ENCODE results near the gene MPZL2.

MPZL2 gene

DNA sequence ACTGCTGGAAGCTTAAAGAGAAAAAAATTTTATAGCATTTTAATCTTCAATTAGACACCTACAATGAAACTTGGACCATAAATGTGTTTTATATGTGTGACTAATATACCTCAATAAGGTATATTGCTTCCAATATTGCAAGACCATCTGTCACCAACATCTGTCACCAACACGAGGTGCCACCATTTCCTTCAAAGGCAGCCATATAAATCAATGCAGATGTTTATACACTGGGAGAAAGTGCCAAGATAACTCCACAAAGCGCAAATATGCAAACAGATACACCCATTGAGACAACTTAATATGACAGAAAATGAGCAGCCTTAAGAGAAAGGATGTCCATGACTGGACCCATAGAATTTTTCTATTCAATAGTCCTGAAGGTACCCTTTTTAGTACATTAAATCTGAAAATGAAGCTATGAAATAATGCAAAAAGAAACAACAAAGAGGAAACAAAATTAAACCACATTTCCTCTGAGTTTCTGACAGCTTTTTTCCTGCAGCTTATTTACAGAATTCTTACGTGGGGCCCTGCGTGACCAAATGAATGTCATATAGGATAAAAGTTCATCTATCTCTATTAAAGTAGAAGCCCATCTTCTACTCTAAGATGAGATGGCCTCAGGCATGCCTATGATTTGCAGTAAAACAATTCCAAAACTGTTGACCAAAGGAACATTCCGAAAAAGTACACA, 24.4 kb downstream of the MPZL2 start:
- peak overlapping the region; percentile 91 for H3K27ac Mint-ChIP-seq
- peak overlapping the region; percentile 69 for H3K4me3 Mint-ChIP-seq
- peaks cover 3% of the 10 kb centered on the region for H3K36me3 Mint-ChIP-seq
- ATAC-seq (no peak), DNase-seq (ENCODE audit: low spot score in 2 of 2) (no peak)
- H3K4me1 Mint-ChIP-seq, result peaks cover 63% of the 10 kb centered on the region
- H3K9me3 Mint-ChIP-seq, result no peaks in the 10 kb centered on the region

DNA sequence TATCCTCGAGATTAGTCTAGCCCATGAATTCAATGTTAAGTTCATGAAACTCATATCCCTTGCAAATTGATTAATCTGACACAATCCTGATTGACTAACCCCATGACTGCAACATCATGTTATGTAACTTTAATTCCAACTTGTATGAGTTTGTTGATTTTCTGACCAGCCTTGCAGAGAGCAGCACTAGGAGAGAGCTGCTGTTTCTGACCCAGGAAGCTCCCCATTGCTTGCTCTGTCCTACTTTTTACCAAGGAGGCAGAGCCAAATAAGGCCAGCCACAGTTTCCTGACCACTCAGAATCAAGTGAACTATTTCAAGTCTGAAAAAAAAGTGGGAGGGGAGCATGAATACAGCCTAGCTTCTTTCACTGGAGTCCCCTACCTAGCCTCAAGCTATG, 25.2 kb downstream of the MPZL2 start:
- no peaks in the 10 kb centered on the region for H3K9me3 Mint-ChIP-seq
- H3K4me1 Mint-ChIP-seq, result peaks cover 56% of the 10 kb centered on the region
- ATAC-seq, result peak; percentile 39
- no peak for DNase-seq (ENCODE audit: low spot score in 2 of 2)
- peak overlapping the region; percentile 69 for H3K4me3 Mint-ChIP-seq
- H3K27ac Mint-ChIP-seq, result peak overlapping the region; percentile 91
- no peaks in the 10 kb centered on the region for H3K36me3 Mint-ChIP-seq

DNA sequence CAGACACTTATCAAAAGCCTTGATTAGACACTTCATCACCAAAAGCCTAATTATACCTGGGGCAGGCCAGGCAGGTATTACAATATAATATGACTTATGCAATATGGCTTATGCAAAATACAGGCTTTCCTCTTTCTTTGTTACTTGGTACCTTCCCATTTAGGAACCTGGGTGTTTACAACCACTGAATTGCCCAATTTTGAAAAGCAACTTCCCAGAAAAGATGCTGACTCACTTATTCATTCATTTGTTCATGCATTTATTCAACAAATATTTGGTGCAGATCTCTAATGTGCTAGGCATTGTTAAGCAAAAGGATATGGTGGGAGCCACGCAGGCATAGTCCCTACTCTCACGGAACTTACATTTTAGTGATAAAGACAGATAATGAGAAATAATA, 25.7 kb downstream of the MPZL2 start:
- peak overlapping the region; percentile 91 for H3K27ac Mint-ChIP-seq
- no peak for DNase-seq (ENCODE audit: low spot score in 2 of 2)
- H3K9me3 Mint-ChIP-seq, result no peaks in the 10 kb centered on the region
- no peaks in the 10 kb centered on the region for H3K36me3 Mint-ChIP-seq
- ATAC-seq, result no peak
- H3K4me3 Mint-ChIP-seq, result peak overlapping the region; percentile 69
- H3K4me1 Mint-ChIP-seq, result peaks cover 50% of the 10 kb centered on the region

GRCh38 chr11:118236170-118236569, 27.9 kb downstream of the MPZL2 start:
- Mint-ChIP-seq H3K36me3 (no peaks in the 10 kb centered on the region), H3K9me3 (no peaks in the 10 kb centered on the region), H3K4me3 (peak overlapping the region; percentile 69), H3K27ac (peak overlapping the region; percentile 62), H3K4me1 (peaks cover 28% of the 10 kb centered on the region)
- DNase-seq (ENCODE audit: low spot score in 2 of 2) (no peak), ATAC-seq (no peak)

GRCh38 chr11:118234833-118235232, 29.3 kb downstream of the MPZL2 start:
- Mint-ChIP-seq H3K36me3 (no peaks in the 10 kb centered on the region), H3K4me3 (peak overlapping the region; percentile 69), H3K9me3 (no peaks in the 10 kb centered on the region), H3K27ac (peak overlapping the region; percentile 66), H3K4me1 (peaks cover 25% of the 10 kb centered on the region)
- no peak for ATAC-seq
- no peak for DNase-seq (ENCODE audit: low spot score in 2 of 2)

DNA sequence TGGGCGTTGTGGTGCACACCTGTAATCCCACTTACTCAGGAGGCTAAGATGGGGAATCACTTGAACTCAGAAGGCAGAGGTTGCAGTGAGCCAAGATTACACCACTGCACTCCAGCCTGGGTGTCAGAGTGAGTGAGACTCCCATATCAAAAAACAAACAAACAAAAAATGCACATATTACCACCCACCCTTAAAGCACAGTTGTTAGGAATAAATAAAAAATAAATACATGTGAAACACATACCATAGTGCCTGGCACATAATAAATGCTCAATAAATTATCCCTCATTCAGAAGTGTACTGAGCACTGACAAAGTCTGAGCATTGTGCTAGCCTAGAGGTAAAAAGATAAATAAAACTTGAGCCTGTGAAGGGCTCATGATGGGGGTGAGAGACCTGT, 30.2 kb downstream of the MPZL2 start:
- no peak overlapping the region for H3K27ac Mint-ChIP-seq
- H3K4me1 Mint-ChIP-seq, result peaks cover 32% of the 10 kb centered on the region
- H3K9me3 Mint-ChIP-seq, result no peaks in the 10 kb centered on the region
- no peak for ATAC-seq
- H3K4me3 Mint-ChIP-seq, result no peak overlapping the region
- H3K36me3 Mint-ChIP-seq, result no peaks in the 10 kb centered on the region
- no peak for DNase-seq (ENCODE audit: low spot score in 2 of 2)

- ATAC-seq, result no peak
- DNase-seq (ENCODE audit: low spot score in 2 of 2), result no peak
- Mint-ChIP-seq H3K4me3 (no peak overlapping the region), H3K36me3 (no peaks in the 10 kb centered on the region), H3K4me1 (peaks cover 32% of the 10 kb centered on the region), H3K9me3 (no peaks in the 10 kb centered on the region), H3K27ac (no peak overlapping the region)
Measured at GRCh38 chr11:118233377-118233776, 30.7 kb downstream of the MPZL2 start.

DNA sequence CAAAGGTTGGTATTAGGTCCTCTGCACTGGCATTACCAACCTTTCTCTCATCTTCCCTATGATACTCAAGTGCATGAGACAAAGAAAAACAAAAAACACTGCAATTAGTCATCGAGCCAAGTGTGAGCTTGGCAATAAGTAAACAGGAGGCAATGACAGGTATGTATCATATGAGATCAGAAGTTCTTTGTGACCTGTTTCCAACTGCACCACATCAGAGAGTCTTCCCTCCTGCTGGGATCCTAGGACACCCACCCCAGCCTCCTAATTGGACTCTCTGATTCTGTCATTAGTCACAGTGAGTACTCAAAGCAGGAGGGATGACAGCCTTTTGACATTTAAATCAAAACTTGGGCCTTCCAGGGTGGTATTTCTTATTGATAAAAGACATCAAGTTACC, 31.4 kb downstream of the MPZL2 start:
- ATAC-seq, result peak; percentile 88
- DNase-seq (ENCODE audit: low spot score in 2 of 2), result no peak
- H3K4me3 Mint-ChIP-seq, result no peak overlapping the region
- H3K27ac Mint-ChIP-seq, result no peak overlapping the region
- no peaks in the 10 kb centered on the region for H3K9me3 Mint-ChIP-seq
- H3K36me3 Mint-ChIP-seq, result no peaks in the 10 kb centered on the region
- H3K4me1 Mint-ChIP-seq, result peaks cover 33% of the 10 kb centered on the region

- H3K36me3 Mint-ChIP-seq, result no peaks in the 10 kb centered on the region
- peaks cover 42% of the 10 kb centered on the region for H3K4me1 Mint-ChIP-seq
- H3K27ac Mint-ChIP-seq, result no peak overlapping the region
- H3K4me3 Mint-ChIP-seq, result no peak overlapping the region
- DNase-seq (ENCODE audit: low spot score in 2 of 2), result peak in 1 of 2 donors; percentile 38
- H3K9me3 Mint-ChIP-seq, result no peaks in the 10 kb centered on the region
- no peak for ATAC-seq
Measured at GRCh38 chr11:118231461-118231860, 32.6 kb downstream of the MPZL2 start.

DNA sequence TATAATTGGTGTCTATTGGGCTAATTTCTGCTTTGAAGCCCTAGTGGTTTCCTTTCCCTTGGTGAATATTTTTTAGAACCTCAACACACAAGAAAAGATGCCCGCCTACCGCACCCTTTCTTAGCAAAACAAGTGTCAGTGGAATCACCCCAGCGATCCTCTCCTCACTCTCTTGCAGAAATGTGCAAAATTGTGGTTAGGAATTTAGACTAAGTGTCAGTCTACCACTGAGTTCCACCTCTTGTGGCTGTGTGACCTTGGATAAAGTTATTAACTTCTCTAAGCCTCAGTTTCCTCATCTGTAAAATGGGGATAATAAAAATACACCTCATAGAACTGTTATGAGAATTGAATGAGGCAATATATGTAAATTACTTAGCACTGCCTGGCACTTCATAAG, 34.0 kb downstream of the MPZL2 start:
- ATAC-seq (no peak), DNase-seq (ENCODE audit: low spot score in 2 of 2) (peak in 1 of 2 donors; percentile 51)
- H3K4me3 Mint-ChIP-seq, result no peak overlapping the region

DNA sequence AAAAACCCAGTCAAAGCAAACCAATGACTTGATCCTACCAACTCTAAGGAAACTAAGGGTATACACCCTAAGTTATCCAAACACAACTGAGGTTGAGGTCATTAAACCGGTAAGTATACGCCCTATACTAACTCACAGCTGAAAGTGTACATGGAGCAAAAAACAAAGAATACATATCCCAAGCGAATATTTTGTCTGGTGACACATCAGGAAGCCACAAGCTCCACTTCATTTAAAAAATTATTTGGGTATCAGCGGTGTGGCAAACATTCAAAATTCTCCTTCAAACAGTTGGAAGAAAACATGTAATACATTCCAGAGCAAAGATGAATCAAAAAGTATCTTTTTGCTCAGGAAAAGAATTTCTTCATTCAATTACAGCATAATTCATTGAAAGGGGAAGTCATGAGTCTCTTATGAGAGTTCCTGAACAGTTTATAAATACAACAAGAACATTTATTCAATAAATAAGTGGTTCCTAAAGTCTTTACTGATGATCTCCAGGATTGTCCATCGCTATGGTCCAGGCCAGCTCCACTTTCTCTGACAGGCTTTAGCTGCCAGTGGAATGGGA, 34.7 kb downstream of the MPZL2 start:
- no peak for DNase-seq (ENCODE audit: low spot score in 2 of 2)
- Mint-ChIP-seq H3K36me3 (no peaks in the 10 kb centered on the region), H3K4me1 (peaks cover 52% of the 10 kb centered on the region), H3K27ac (no peak overlapping the region), H3K9me3 (no peaks in the 10 kb centered on the region), H3K4me3 (no peak overlapping the region)
- ATAC-seq, result no peak

More for the DNA sequence above, 34.0 kb downstream of the MPZL2 start:
- Mint-ChIP-seq H3K9me3 (no peaks in the 10 kb centered on the region), H3K4me1 (peaks cover 45% of the 10 kb centered on the region), H3K27ac (no peak overlapping the region), H3K36me3 (no peaks in the 10 kb centered on the region)

DNA sequence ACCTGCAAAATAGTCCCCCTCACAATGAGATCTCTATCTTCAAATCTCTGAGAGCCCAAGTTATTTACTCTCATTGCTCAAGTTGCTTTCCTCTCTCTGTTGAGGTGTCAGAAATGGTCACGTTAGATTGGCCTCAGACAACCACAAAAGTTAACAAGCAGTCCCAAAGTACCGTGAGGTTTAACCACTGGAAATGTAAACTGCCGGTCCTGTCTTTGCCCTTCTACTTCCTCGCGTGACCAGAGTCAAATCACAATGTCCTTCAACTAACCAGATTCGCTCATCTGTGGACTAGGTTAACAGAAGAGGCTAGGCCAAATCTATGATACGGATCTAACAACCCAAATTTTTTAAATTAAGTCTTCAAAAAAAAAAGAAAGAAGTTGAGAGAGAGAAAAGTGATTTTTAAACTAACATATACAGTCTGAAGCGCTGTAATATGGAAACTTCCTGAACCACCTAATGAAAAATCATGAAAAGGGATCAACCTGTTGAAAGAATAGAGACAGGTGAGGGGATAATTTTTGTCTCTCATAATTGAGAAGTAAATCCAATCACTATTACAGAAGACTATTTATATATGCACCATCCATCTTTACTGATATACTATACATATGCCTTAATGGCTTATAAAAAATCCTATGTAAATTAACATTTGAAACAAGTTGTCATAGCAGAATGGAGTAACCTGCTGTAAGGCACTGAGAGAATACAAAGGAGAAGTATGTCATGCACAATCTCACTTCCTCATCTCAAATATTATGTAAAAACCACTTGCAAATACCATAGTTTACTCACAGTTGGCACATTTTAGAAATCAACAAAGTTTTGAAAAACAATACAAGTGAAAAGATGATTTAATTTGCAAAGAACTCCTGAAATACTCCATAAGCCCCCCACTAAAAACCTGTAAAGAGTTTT, 36.0 kb downstream of the MPZL2 start:
- peak in 1 of 2 donors; percentile 72 for DNase-seq (ENCODE audit: low spot score in 2 of 2)

DNA sequence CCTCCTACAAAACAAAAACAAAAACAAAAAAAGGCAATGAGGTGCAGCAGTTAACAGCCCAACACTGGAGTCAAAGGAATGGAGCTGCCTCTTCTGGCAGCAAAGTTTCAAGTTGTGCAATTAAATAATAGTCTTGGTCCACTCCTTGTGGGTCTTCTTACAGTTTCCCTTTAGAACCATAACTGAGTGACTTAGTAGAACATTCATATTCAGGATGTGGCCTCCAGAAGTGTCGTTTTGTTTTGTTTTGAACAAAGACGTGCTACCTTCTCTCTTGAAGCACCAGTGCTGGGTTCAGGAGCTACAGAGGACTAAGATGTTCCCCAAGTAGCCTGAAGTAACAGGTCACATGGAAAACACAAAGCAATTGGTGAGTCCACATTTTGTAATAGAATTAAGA, 37.3 kb downstream of the MPZL2 start:
- Mint-ChIP-seq H3K4me3 (no peak overlapping the region), H3K36me3 (no peaks in the 10 kb centered on the region), H3K4me1 (peaks cover 74% of the 10 kb centered on the region), H3K9me3 (no peaks in the 10 kb centered on the region), H3K27ac (no peak overlapping the region)
- DNase-seq (ENCODE audit: low spot score in 2 of 2), result peak in 1 of 2 donors; percentile 50
- ATAC-seq, result peak; percentile 33

More for the DNA sequence above, 36.0 kb downstream of the MPZL2 start:
- no peaks in the 10 kb centered on the region for H3K9me3 Mint-ChIP-seq
- H3K27ac Mint-ChIP-seq, result no peak overlapping the region
- no peak overlapping the region for H3K4me3 Mint-ChIP-seq
- peaks cover 62% of the 10 kb centered on the region for H3K4me1 Mint-ChIP-seq
- peak; percentile 46 for ATAC-seq
- H3K36me3 Mint-ChIP-seq, result no peaks in the 10 kb centered on the region

DNA sequence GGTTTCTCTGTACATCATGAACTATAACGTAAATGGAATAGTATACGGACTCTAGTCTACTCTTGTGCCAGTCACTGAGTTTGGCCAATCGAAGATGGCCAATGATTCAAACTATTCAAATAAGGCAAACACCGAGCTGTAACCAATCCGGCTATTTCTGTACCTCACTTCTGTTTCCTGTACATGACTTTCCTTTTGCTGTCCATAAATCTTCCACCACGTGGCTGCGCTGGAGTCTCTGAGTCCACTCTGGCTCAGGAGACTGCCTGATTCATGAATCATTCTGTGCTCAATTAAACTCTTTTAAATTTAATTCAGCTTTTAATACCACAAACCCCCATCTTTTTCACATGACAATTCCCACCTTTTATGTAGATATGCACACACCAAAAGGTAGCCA, 37.8 kb downstream of the MPZL2 start:
- no peaks in the 10 kb centered on the region for H3K36me3 Mint-ChIP-seq
- peaks cover 79% of the 10 kb centered on the region for H3K4me1 Mint-ChIP-seq
- no peak overlapping the region for H3K27ac Mint-ChIP-seq

DNA sequence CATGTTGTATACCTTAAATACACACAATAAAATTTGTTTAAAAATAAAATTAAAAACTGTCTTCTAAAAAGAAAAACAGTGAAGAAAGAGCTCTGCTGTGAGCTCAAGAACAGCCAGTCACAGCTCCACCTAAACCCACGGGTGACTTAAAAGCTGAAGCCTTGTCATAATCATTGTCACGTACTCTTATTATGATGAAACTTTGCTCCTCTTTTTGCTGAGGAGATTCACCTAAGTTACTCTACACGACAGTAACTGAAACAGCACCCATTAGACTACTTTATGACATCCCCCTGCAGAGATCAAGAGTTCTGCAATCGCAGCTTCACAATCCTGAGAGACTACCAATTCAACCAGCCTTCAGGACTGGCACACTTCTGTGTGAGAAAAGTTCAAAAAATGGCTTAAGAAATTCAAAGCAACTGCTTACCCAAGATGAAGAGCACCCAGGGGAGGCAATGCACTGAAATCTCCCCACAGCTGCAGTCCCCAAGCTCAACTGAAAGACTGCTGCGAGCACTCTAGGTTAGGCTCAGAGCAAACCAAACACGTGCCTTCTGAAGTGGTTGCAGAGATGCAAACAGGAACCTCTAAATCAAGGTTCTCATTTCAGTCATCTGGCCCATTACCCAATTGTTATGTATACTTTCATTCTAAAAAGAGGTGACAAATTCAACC, 39.4 kb downstream of the MPZL2 start, which contains the start of gene JAML:
JAML (minus strand) TSS at position 501 of the 678 bp plus-strand sequence. CDS start 10,145 bp downstream, outside the sequence.
- no peak within 1 kb of the TSS for H3K27ac Mint-ChIP-seq

More for the DNA sequence above, 37.8 kb downstream of the MPZL2 start:
- no peak overlapping the region for H3K4me3 Mint-ChIP-seq
- DNase-seq (ENCODE audit: low spot score in 2 of 2), result no peak
- no peaks in the 10 kb centered on the region for H3K9me3 Mint-ChIP-seq
- no peak for ATAC-seq

More for the DNA sequence above, 39.4 kb downstream of the MPZL2 start, which contains the start of gene JAML:
- DNase-seq (ENCODE audit: low spot score in 2 of 2) (peak in 1 of 2 donors; percentile 79), ATAC-seq (peak; percentile 78)
- Mint-ChIP-seq H3K4me3 (no peak within 1 kb of the TSS), H3K4me1 (peaks cover 92% of the 10 kb centered on the region), H3K36me3 (peaks cover 2% of the 10 kb centered on the region), H3K9me3 (no peaks in the 10 kb centered on the region)

Measured in stimulated activated effector memory CD8-positive, alpha-beta T cell treated with anti-CD3 and anti-CD28 coated beads, Interleukin-12 subunit alpha, Interleukin-12 subunit beta, amount 100 ng/mL, for 72 hours (primary cell).